Amygdala (tissue), 56 donors: ENCODE results near the gene OR10A4.
"Not testable (repeated sequence)": the region's sequence is repeated elsewhere in the genome, so short reads cannot be mapped to it uniquely, and the experiment has no call there.

ENCODE experiments used
- DNase-seq, 56 donors: peaks; one replicate each; lab custom pipeline; 2025; lab: John Stamatoyannopoulos, UW

OR10A4 gene, protein sequence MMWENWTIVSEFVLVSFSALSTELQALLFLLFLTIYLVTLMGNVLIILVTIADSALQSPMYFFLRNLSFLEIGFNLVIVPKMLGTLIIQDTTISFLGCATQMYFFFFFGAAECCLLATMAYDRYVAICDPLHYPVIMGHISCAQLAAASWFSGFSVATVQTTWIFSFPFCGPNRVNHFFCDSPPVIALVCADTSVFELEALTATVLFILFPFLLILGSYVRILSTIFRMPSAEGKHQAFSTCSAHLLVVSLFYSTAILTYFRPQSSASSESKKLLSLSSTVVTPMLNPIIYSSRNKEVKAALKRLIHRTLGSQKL

DNA sequence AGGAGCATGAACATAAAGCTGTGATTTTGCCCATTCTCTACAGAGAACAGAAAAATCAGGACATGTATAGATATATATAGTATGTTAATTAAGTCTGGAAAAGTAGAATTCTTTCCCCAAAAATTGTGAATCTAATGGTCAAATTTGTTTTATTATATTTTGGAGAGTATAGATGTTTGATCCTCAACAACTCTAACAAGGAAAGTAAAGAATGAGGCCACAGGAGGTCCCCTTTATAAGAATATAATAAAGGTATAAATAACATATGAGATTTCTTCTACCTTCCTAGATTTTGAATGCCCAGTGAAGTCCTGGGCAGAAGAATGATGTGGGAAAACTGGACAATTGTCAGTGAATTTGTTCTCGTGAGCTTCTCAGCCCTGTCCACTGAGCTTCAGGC lies at the start of gene OR10A4:
Gene OR10A4, plus strand, starts transcription at position 301 of the 400 bp plus-strand sequence. Its CDS starts 23 bp downstream, at position 324.
- no peak for DNase-seq

DNA sequence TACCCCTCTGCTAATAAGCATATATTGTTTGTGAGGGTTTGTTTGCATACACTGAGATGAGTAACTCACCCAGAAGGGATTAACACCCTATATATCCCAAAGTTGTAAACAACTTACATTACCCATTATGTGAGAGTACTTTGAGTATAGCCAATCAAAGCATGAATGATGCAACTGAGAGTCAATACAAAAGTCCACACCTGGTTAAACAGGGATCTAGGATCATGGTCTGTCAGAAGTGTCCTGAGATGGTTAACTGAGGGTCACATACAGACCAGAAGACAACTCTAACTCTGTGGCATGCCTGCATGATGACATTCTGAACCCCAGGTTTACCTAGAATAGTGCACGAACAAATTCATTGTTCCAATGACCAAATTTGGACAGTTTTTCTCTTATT lies 48.3 kb upstream of the OR10A4 start:
- DNase-seq, result no peak

DNA sequence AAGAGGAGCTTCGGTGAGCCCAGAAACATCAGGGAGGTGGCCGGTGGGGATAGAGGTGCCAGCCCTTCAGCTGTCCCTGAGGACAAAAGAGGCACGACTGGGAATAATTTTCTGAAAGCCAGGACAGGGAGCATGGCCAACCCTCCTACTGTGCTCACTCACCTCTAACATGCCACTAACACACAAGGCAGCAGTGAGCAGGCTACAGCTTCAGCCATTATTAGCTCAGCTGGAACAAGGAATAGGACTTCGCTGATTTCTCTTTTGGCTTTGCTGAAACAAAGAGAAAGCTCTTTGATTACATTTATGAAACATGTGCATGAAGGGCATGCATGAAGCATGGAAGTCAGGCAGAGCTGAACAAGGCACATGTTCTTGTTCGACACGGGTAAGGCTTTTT lies 43.1 kb upstream of the OR10A4 start:
- no peak for DNase-seq

DNA sequence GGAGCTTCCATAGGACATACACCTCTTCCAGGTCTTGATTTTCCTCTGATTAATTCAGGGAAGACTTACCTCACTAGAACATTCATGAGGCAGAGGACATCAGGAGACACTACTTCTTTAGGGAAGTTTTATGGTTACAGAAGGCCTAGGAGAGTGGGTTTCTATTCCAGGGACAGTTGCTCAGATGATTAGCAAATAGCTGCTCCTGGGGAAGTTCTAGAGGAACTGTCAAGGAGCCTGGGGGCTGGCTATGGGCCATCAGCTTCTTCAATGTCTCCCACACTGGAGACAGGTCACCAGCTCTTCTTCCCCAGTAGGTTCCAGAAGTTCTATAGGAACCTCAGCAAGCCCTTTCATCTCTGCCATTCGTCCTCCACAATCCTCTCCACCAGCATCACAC lies 42.4 kb upstream of the OR10A4 start:
- no peak for DNase-seq

DNA sequence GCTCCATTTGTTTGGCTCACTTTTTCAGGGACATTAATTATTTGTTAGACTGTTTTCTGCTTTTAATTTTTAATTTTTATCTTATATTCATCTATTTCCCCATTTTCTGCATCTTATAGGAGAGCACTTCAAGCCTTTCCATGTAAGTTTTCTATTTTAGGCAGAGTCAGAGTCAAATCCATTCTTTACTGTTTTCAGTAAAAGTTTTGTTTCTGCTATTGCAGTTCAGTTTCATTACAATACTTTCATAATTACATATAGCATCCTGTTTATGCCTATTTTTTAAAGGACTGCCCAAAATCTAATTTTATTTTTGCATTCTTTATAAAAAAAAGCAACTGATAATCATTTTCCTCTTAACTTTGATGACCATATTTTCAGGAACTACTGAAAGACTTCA lies 34.7 kb upstream of the OR10A4 start:
- no peak for DNase-seq

DNA sequence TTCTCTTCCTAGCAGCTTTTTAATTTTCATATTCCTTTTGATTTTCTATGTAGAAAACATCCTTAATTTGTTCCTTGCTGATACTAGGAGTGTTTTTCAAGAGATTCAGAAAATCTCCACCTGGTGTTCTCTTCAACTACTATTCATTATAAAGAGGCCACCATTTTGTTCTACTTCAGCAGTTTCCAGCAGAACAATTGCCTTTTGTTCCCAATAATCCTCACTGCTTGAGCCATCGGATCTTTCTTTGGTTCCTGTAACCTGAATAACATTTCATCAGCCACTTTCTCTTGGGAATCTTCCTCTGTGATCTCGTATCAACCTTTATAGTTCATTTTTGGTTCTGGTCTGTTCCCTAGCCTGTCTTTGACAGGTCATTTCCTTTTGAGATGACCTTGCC lies 32.8 kb upstream of the OR10A4 start:
- no peak for DNase-seq

DNA sequence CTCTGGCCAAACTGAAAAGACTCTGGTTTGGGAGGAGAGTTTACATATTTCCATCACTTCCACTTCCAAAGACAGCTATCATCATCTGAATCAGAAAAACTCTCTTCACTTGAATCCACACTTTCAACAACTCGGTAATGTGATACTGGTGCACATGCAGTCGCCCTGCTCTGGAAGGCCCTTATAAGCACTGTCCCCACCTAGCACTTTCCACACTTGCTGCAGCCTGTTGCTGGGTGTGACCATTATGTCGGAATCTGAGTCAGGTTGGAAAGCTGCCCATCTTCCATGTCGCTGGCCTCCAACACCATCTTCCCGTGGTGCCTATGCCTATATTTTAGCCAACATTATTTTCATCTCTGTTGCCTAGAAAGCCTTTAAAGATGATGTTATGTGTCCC lies 32.1 kb upstream of the OR10A4 start:
- no peak for DNase-seq

DNA sequence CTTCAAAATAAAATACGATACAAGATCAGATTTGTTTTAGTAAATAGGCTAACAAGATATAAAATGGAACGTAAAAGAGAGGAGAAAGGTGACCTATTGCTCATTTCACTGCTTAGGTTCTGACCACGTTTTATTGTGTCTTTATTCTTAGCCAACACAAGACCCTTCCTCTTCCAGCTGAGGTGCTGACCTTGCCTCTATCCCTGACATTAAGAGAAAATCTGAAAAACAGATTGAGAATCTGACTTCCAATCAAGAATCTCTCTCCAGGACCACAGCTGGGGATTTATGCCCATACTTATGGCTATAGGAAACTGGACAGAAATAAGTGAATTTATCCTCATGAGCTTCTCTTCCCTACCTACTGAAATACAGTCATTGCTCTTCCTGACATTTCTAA lies 31.0 kb upstream of the OR10A4 start, which contains the start of gene OR10A5:
Gene OR10A5, plus strand, starts transcription at position 301 of the 400 bp plus-strand sequence. Its CDS starts 0 bp downstream, at position 301.
- no peak for DNase-seq

DNA sequence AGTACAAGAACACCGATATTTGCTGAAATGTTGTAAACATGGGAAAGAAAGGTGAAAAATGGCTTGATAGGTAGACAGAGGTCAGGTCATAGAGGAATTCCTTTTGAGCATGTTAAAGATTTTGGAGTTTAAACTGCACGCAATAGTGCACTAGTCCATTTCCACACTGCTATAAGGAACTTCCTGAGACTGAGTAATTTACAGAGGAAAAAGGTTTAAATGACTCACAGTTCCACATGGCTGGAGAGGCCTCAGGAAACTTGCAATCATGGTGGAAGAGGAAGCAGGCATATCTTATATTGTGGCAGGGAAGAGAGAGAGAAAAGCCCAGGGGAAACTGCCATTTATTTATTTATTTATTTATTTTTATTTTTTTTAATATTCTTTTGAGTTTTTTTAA lies 25.9 kb upstream of the OR10A4 start:
- no peak for DNase-seq

DNA sequence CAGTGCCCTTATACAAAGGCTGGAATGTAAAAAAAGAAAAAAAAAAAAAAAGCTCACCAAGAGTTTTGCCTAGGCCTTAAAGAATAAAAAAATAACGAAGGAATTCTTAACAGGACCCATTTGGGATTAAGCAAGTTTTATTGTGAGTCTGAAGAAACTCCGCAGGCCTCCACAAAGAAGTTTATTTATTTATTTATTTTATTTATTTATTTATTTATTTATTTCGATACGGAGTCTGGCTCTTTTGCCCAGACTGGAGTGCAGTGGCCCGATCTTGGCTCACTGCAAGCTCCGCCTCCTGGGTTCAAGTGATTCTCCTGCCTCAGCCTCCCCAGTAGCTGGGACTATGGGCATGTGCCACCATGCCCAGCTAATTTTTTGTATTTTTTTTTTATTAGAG lies 21.6 kb upstream of the OR10A4 start:
- not testable (repeated sequence) for DNase-seq

DNA sequence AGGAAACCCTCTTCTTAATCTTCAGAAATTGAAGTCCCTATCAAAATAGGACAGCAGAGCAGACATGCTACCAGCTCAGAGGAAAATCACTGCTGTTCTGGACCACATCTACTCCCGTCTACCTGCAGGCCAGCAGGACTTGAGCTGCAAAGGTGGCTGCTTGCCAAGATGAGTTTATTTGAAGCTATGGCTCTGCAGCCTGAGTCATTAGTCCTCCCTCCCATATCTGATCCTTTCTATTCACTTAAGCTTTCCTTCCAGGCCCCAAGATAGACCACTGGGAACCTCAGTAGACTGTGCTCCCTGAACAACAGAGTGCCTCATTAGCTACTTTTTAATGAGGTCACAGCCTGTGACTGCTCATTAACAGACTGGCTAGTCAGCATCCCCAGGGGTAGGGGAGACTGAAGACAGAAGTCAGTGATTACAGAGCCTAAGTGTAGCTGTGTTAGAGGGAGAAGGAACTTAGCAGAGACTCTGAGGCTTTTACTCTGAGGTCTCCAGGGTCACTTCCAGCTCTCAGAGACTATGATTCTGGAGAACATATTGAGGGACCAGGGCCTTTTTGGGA lies 20.4 kb upstream of the OR10A4 start:
- no peak for DNase-seq

DNA sequence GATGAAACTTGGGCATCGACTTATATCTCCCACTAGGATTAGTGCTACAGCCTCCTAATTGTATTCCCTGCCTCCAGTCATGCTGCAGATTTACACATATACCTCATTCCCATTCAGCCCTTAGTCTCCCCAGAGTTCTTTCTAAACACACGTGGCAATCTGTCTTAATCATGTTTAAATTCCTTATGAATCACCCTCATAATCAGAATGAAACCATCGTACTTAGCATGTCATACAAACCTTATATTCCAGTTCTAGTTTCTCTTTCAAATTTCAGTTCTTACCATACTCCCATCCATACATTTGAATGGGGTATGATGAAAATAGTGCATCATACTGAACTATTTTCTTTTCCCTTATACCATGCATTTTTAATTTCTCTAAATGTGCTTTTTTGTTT lies 19.6 kb upstream of the OR10A4 start:
- DNase-seq, result no peak

DNA sequence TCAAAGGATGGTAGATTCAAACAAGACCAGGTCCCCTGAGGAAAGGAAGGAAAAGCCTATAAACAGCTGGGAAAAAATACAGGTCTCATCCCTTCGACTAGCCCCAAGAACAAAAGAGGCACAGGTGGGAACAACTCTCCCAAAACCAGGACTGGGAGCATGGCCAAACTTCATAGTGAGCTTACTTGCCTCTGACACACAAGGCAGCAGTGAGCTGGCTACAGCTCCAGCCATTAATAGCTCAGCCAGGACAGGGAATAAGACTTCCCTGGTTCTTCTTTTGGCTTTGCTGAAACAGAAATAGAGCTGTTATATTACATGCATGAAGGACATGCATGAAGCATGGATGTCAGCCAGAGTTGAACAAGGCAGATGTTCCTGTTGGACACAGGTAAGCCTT lies 13.5 kb upstream of the OR10A4 start, which contains the start of gene OR10A2:
Gene OR10A2, plus strand, starts transcription at position 97 of the 400 bp plus-strand sequence. CDS start 6,698 bp downstream, outside the sequence.
- DNase-seq, result no peak

DNA sequence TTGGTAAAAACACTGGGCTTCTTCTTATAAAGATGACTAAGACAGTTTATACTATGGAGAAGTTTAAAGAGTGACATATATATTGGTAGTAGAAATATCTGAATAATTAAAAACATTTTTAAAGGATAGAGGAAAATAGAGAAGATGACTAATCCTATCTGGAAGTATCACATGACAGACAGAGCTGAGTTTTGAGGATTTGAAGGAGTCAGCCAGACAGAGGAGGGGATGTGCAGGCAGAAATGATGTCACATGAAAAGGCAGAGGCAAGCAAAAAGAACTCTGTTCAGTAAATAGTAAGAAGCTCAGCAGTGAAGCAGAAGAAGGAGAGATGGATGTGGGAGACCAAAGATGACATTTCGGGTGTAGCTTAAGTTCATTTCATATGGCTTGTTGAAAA lies 12.0 kb upstream of the OR10A4 start:
- no peak for DNase-seq

DNA sequence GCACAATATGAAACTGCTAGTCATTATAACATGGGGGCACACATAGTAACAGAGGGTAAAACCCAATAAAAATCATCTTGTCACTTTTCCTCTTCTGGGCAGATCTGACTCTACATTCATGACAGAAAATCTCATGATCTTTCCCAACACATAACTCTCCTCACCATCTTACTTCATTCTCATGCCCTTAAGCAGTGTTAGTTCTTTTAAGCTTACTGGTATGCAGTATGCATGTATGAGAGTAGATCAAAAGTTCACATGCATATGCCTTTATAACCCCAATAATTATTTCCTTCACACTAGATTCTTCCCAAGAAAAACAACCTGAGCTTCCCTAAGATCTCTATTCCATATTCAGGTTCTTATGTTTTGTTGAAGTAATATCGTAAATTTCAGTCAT lies 5.1 kb upstream of the OR10A4 start:
- no peak for DNase-seq

DNA sequence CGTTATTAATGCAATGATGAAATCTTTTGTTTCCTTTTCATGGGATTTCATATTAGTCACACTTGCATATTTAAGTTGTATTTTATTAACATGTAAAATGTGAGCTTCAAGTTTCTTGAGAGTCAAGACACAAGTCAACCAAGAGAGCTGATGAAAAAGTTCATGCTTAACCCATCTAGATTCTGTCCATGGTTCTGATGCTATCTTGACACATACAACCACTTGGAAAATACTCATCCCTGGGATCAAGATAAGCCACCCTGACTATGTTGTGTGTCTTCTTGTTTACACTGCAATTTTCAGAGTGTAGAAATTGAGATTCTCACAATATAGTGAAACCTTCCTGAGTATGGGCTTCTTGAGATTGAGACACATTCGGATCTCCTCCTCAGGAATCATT lies 664 bp upstream of the OR10A4 start:
- DNase-seq, result no peak

DNA sequence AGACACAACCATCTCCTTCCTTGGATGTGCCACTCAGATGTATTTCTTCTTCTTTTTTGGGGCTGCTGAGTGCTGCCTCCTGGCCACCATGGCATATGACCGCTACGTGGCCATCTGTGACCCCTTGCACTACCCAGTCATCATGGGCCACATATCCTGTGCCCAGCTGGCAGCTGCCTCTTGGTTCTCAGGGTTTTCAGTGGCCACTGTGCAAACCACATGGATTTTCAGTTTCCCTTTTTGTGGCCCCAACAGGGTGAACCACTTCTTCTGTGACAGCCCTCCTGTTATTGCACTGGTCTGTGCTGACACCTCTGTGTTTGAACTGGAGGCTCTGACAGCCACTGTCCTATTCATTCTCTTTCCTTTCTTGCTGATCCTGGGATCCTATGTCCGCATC lies 489 bp downstream of the OR10A4 start:
- DNase-seq, result no peak

DNA sequence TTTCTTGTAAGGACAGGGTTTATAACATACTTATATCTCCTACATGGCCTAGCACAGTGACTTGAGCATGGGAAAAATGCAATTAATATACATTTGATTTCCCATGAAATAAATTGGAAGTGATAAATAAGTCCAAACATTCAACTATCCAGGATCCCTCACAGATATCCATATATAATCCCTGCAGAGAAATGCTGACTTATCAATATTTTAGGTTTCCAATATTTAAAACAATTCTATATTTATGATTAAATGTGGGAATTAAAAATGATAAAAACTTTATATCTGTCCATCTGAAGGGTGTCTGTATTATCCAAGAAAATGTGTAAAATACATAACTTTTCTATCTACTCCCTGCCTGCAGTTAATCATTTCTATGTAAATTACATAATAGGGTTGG lies 6.3 kb downstream of the OR10A4 start:
- no peak for DNase-seq

DNA sequence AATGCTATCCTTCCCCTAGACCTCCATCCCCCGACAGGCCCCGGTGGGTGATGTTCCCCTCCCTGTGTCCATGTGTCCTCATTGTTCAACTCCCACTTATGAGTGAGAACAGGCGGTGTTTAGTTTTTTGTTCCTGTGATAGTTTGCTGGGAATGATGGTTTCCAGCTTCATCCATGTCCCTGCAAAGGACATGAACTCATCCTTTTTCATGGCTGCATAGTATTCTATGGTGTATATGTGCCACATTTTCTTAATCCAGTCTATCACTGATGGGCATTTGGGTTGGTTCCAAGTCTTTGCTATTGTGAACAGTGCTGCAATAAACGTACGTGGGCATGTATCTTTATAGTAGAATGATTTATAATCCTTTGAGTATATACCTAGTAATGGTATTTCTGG lies 11.3 kb downstream of the OR10A4 start:
- DNase-seq, result not testable (repeated sequence)

DNA sequence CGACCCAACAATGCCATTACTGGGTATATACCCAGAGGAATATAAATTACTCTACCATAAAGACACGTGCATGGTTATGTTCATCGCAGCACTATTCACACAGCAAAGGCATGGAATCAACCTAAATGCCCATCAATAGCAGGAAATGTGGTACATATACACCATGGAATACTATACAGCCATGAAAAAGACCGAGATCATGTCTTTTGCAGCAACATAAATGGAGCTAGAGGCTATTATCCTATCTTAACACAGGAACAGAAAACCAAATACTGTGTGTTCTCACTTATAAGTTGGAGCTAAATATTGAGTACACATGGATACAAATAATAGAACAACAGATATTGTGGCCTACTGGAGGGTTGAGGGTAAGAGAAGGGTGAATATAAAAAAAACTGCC lies 12.4 kb downstream of the OR10A4 start:
- no peak for DNase-seq

DNA sequence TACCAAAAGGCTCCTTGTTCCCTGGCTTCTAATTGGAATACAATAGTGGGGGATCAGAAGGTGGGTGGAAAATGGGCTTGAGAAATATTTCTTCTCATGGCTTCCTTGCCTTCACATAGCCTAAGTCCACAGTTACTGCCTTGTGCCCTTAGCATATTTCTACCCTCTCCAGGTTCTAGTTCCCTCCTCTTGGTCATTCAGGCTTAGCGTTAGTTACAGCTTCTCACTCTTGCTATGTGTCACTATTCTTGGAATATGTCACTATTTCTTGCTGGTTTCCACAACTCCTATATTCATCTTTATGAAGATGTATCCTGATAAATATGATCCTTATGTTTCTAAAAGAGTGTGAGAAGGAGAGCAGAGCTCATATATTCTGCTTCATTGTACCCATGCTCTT lies 13.4 kb downstream of the OR10A4 start:
- DNase-seq, result no peak

DNA sequence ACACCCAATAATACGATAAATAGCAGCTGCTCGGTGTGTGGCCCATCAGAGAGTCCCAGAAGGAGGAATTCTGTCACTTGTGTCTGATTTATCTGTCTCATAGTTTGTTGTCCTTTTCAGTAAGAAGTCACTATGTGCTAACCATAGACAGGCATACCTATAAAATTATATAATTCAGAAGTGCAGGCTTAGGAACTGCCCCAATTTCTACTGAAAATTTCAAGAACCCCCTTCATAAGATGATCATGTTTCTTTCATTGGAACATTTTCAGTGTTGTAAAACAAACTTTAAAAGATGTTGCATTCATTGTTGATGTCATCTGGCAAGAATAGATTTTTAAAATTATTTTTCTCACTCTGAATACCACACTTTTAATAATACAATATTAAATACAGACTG lies 16.0 kb downstream of the OR10A4 start, which contains the start of gene OR2D2:
Gene OR2D2, minus strand, starts transcription at position 101 of the 400 bp plus-strand sequence. Its CDS starts 0 bp downstream, at position 101.
- DNase-seq, result no peak
